Keratinocyte (primary cell): ENCODE results near the gene RPAIN.

Experiments
- CTCF ChIP-seq, 3 experiments: IDR thresholded peaks in 1 of 3; conservative IDR thresholded peaks in 1 of 3; optimal IDR thresholded peaks in 1 of 3; 2 replicates in 2 of 3; 3 replicates in 1 of 3; pipeline versions ENCODE3 to v1.5.1; 2011; ENCODE audit warnings: low read length in 3 of 3, mild to moderate bottlenecking in 3 of 3, moderate library complexity in 2 of 3, control low read depth in 1 of 3, inconsistent platforms in 1 of 3; ENCODE audit not compliant: insufficient read depth in 2 of 3; ENCODE audit errors: extremely low read depth in 1 of 3
- EZH2 ChIP-seq: IDR thresholded peaks from one replicate; pipeline ENCODE4 v1.6.1; 2012; ENCODE audit warnings: inconsistent platforms, mild to moderate bottlenecking, low read length, moderate library complexity

- TF ChIP-seq EZH2 (no peak), CTCF (optimal IDR thresholded peaks at IDR 0.05 in 1 of 3, IDR thresholded peaks at IDR 0.05 in 1 of 3, conservative IDR thresholded peaks at IDR 0.05 in 1 of 3; ENCODE audit: extremely low read depth in 1 of 3, insufficient read depth in 2 of 3, low read length in 3 of 3) (peak; percentile 77 to 99 (median 97))
Measured at GRCh38 chr17:5438716-5439445, 18.9 kb downstream of the RPAIN start, which contains the start of gene C1QBP.
